Measurements from ENCODE around the gene OR2J2. TPM values are rescaled to one million over a fixed set of nuclear protein-coding genes. Genes with fewer than 3 reads are reported as not detected.
"Not testable (repeated sequence)": the region's sequence is repeated elsewhere in the genome, so short reads cannot be mapped to it uniquely, and the experiment has no call there.

The OR2J2 gene
- total RNA-seq, 4 donors from 2014 or later = not detected

DNA sequence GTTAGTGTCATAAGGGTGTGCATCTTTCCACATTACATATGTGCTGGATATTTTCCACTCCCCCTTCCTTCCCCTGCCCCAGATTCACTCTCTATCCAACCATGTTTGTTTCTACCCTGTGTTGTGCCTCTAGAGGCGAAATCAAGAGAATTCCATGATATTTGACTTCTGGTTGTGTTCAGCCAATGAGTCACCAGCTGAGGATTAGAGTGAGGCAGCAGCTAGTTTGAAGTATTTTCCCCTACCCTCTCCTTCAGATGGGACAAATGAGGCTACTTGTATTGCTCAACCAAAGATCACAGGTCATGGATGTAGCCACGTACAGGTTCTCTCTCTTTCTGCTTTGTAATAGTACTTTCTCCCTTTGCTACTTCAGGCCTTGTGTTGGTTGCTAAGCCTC is 24.5 kb upstream of the OR2J2 start:
- DNase-seq (ENCODE audit: low spot score) (no peak), ATAC-seq (ENCODE audit: low FRiP score) (no peak)
- TF ChIP-seq CTCF (IDR thresholded peaks at IDR 0.05) = no peak

DNA sequence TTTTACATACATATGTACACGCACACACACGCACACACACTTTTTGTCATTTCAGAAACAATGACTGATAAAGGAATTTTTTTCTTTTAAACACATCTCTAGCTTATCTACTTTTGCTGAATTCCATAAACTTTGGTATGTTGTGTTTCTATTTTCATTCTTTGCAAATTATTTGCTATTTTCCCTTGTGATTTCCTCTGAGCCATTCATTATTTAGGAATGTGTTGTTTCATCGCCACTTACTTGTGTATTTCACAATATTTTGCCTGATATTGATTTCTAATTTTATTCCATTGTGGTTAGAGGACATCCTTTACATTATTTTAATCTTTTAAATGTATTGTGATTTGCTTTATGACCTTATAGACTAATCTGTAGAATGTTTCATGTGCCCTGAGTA is 23.6 kb upstream of the OR2J2 start:
- no peak for DNase-seq (ENCODE audit: low spot score)
- no peak for TF ChIP-seq CTCF (IDR thresholded peaks at IDR 0.05)
- no peak for ATAC-seq (ENCODE audit: low FRiP score)

- ATAC-seq (ENCODE audit: low FRiP score); DNase-seq (ENCODE audit: low spot score): not testable (repeated sequence)
Measured at GRCh38 chr6:29149444-29149843, 21.3 kb upstream of the OR2J2 start.

DNA sequence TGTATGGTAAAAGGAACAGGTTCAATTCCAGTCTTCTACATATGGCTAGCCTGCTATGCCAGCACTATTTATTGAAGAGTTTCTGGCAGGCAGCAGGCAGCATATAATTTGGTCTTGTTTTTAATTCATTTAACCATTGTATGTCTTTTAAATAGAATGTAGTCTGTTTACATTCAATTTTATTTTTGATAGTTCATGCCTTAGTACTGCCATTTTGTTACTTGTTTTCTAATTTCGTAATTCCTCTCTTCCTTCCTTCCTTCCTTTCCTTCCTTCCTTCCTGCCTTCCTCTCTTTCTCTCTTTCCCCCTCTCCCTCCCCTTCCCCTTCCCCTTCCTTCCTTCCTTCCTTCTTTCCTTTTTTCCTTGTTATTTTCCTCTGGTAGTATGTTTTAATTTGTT is 17.6 kb upstream of the OR2J2 start:
- DNase-seq (ENCODE audit: low spot score) (no peak), ATAC-seq (ENCODE audit: low FRiP score) (no peak)
- TF ChIP-seq CTCF (IDR thresholded peaks at IDR 0.05) = no peak

DNA sequence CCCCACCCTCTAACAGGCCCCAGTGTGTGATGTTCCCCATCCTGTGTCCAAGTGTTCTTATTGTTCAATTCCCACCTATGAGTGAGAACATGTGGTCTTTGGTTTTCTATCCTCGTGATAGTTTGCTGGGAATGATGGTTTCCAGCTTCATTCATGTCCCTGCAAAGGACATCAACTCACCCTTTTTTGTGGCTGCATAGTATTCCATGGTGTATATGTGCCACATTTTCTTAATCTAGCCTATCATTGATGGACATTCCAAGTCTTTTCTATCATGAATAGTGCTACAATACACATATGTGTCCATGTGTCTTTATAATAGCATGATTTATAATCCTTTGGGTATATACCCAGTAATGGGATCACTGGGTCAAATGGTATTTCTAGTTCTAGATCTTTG is 15.5 kb upstream of the OR2J2 start:
- not testable (repeated sequence) for DNase-seq (ENCODE audit: low spot score); ATAC-seq (ENCODE audit: low FRiP score)

DNA sequence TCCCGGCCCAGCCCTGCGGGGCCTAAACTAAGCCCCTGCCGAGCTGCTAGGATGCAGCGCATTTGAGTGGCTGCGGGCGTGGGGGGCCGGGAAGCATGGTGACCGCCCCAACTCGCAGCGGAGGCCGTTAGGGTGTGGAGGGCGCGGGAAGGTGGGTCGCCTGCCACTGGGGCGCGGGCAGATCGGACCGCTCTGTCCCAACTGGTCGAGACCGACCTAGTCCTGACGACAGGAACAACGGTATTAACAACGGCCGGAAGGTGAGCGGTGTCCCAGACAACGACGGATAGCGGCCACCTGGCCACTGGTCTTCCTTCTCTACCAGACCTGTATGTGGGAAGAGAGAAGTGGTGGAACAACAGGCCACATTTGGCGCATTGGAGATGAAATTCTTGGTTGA is 10.8 kb upstream of the OR2J2 start:
- ATAC-seq (ENCODE audit: low FRiP score) = not testable (repeated sequence)

GRCh38 chr6:29165571-29165970 is 5.1 kb upstream of the OR2J2 start:
- not testable (repeated sequence) for ATAC-seq (ENCODE audit: low FRiP score); DNase-seq (ENCODE audit: low spot score)

More for the DNA sequence above, 10.8 kb upstream of the OR2J2 start:
- DNase-seq (ENCODE audit: low spot score) = not testable (repeated sequence)

DNA sequence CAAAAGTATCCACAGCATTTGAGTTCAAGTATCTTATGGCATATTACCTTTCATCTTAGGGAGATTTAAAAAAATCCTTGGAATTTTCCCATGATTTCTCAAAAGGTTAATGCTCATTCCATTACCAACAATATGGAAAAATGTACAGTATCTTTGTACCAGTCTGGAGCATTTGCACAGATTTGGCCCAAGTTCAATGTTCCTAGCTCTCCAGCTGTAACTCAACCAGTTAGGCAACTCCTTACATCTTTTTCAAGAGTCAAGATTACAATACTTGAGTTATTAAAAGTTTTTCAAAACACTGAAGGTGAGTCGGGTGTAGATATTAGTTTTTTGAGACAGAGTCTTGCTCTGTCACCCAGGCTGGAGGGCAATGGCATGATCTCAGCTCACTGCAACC is 1.0 kb downstream of the OR2J2 start:
- no peak for DNase-seq (ENCODE audit: low spot score)
- ATAC-seq (ENCODE audit: low FRiP score) = no peak
- TF ChIP-seq CTCF (IDR thresholded peaks at IDR 0.05) = no peak

DNA sequence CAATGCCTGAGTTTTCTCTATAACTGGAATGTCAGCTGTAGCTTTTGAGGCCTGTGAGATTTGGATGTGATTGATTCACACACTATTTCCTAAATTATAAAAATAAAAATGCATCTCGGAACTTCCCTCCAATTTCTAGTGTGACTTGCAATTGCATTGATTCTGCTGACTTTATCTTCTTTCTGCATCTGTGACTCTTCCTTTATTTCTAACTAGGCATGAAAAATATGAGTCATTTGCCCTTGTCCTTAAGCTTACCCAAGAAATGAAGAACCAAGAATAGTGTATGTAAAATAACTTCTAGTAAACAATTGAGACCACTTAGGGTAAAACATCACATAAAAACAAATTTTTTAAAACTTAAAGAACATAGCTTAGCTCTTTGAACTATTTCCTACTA is 12.9 kb downstream of the OR2J2 start:
- ATAC-seq (ENCODE audit: low FRiP score) (no peak), DNase-seq (ENCODE audit: low spot score) (no peak)
- no peak for TF ChIP-seq CTCF (IDR thresholded peaks at IDR 0.05)

DNA sequence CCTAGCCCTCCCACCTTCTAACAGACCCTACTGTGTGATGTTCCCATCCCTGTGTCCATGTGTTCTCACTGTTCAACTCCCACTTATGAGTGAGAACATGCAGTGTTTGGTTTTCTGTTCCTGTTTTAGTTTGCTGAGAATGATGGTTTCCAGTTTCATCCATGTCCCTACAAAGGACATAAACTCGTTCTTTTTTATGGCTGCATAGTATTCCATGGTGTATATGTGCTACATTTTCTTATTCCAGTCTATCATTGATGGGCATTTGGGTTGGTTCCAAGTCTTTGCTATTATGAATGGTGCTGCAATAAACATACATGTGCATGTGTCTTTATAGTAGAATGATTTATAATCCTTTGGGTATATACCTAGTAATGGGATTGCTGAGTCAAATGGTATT is 18.0 kb downstream of the OR2J2 start:
- not testable (repeated sequence) for ATAC-seq (ENCODE audit: low FRiP score); DNase-seq (ENCODE audit: low spot score)
